MCF 10A (cell line): ENCODE measurements around the gene LRP4. TPM values are rescaled to one million over a fixed set of nuclear protein-coding genes. Genes with fewer than 3 reads are reported as not detected.

Experiments used
- BruUV-seq: library from RNA; stranded (reverse); fragments of 400-500 nt; replicated peaks from 2 replicates; lab custom pipeline; 2021; lab: Mats Ljungman, UMichigan
- CTCF ChIA-PET: fragments of 300-600 bp; sonication (Branson Sonifier 250); formaldehyde crosslinking; extraction: SDS; loops from one replicate; lab custom pipeline; 2021; ENCODE audit warnings: antibody characterized with exemption, inconsistent platforms; lab: Yijun Ruan, JAX
- POLR2A ChIA-PET: fragments of 300-600, 350-650 bp; sonication (Branson Sonifier 250); formaldehyde crosslinking; extraction: SDS; loops from one replicate; lab custom pipeline; 2020; ENCODE audit warnings: antibody characterized with exemption, inconsistent platforms; lab: Yijun Ruan, JAX
- DNase-seq: peaks from one replicate; pipeline ENCODE4 v3.0.0-alpha.2; 2018; ENCODE audit not compliant: unreplicated experiment
- H3K27ac Mint-ChIP-seq: one replicate; pipeline ENCODE4 v1.8.0; 2022; ENCODE audit warnings: mild to moderate bottlenecking, low read depth, mixed read lengths; ENCODE audit not compliant: unreplicated experiment
- H3K27me3 Mint-ChIP-seq: one replicate; pipeline ENCODE4 v1.8.0; 2022; ENCODE audit warnings: mixed read lengths; ENCODE audit not compliant: insufficient read depth, unreplicated experiment
- H3K36me3 Mint-ChIP-seq: one replicate; pipeline ENCODE4 v1.8.0; 2022; ENCODE audit warnings: mild to moderate bottlenecking, moderate library complexity, mixed read lengths; ENCODE audit not compliant: insufficient read depth, unreplicated experiment
- H3K4me1 Mint-ChIP-seq: one replicate; pipeline ENCODE4 v1.8.0; 2022; ENCODE audit warnings: mixed read lengths; ENCODE audit not compliant: insufficient read depth, unreplicated experiment
- H3K4me3 Mint-ChIP-seq: one replicate; pipeline ENCODE4 v1.8.0; 2022; ENCODE audit warnings: mild to moderate bottlenecking, moderate library complexity, mixed read lengths; ENCODE audit not compliant: unreplicated experiment
- H3K9me3 Mint-ChIP-seq: one replicate; pipeline ENCODE4 v1.8.0; 2022; ENCODE audit warnings: mixed read lengths; ENCODE audit not compliant: unreplicated experiment
- intact Hi-C: fragments of 100-400 bp; cut with micrococcal nuclease; formaldehyde crosslinking; loops from 2 replicates; pipeline ENCODE4 v1.14.1; 2022
- total RNA-seq: library from RNA; stranded (reverse); gene quantifications from 2 replicates; pipeline ENCODE4 v1.2.3, GENCODE V29; 2022
- TF ChIP-seq, protein P1 (sequence below): fragments of 200-600 bp; IDR thresholded peaks from one replicate; pipeline ENCODE4 v1.8.0; 2022; ENCODE audit warnings: antibody characterized with exemption, mild to moderate bottlenecking; ENCODE audit not compliant: unreplicated experiment

The LRP4 gene
- total RNA-seq, 1 experiment from 2014 or later: 1.0 TPM

- TF ChIP-seq, protein P1, sequence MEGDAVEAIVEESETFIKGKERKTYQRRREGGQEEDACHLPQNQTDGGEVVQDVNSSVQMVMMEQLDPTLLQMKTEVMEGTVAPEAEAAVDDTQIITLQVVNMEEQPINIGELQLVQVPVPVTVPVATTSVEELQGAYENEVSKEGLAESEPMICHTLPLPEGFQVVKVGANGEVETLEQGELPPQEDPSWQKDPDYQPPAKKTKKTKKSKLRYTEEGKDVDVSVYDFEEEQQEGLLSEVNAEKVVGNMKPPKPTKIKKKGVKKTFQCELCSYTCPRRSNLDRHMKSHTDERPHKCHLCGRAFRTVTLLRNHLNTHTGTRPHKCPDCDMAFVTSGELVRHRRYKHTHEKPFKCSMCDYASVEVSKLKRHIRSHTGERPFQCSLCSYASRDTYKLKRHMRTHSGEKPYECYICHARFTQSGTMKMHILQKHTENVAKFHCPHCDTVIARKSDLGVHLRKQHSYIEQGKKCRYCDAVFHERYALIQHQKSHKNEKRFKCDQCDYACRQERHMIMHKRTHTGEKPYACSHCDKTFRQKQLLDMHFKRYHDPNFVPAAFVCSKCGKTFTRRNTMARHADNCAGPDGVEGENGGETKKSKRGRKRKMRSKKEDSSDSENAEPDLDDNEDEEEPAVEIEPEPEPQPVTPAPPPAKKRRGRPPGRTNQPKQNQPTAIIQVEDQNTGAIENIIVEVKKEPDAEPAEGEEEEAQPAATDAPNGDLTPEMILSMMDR: no peak
- H3K36me3 Mint-ChIP-seq: no peaks in the 10 kb centered on the region
- no peaks in the 10 kb centered on the region for H3K4me1 Mint-ChIP-seq
- intact Hi-C loops: no loop called here
- H3K9me3 Mint-ChIP-seq: no peaks in the 10 kb centered on the region
- no peaks in the 10 kb centered on the region for H3K27me3 Mint-ChIP-seq
- no TSS peak for BruUV-seq
- CTCF ChIA-PET: interaction anchor here (0.6 kb wide), 3 partner anchors 13 to 148 kb away, joined by 3 to 4 read pairs (median 3); no protein-coding TSS in a partner anchor
- POLR2A ChIA-PET: interaction anchor here (0.6 kb wide), 1 partner anchor 10 kb away, joined by 3 read pairs; no protein-coding TSS in a partner anchor
- no peak overlapping the region for H3K4me3 Mint-ChIP-seq
- H3K27ac Mint-ChIP-seq: no peak overlapping the region
- DNase-seq: no peak
Observed at GRCh38 chr11:46857666-46858065, 60.7 kb downstream of the LRP4 start.

GRCh38 chr11:46856605-46857343 lies 61.6 kb downstream of the LRP4 start:
- Mint-ChIP-seq H3K36me3 (no peaks in the 10 kb centered on the region), H3K27ac (no peak overlapping the region), H3K4me1 (no peaks in the 10 kb centered on the region), H3K4me3 (no peak overlapping the region), H3K9me3 (no peaks in the 10 kb centered on the region), H3K27me3 (no peaks in the 10 kb centered on the region)
- CTCF ChIA-PET: interaction anchor here (0.6 kb wide), 3 partner anchors 37 to 149 kb away, joined by 3 read pairs; no protein-coding TSS in a partner anchor
- POLR2A ChIA-PET: interaction anchor here (0.6 to 1.7 kb wide), 3 partner anchors 9 to 10 kb away, joined by 3 to 8 read pairs (median 6); partner anchors contain the start of gene CKAP5
- intact Hi-C loops: no loop called here
- no TSS peak for BruUV-seq
- TF ChIP-seq, protein P1: no peak
- DNase-seq: no peak

GRCh38 chr11:46855863-46856262 lies 62.5 kb downstream of the LRP4 start:
- no peak for DNase-seq
- Mint-ChIP-seq H3K9me3 (no peaks in the 10 kb centered on the region), H3K4me1 (no peaks in the 10 kb centered on the region), H3K36me3 (no peaks in the 10 kb centered on the region), H3K27me3 (no peaks in the 10 kb centered on the region), H3K27ac (no peak overlapping the region), H3K4me3 (no peak overlapping the region)
- TF ChIP-seq, protein P1: no peak
- BruUV-seq: no TSS peak
- intact Hi-C loops: no loop called here
- CTCF ChIA-PET: interaction anchor here (0.6 kb wide), 1 partner anchor 848 kb away, joined by 3 read pairs; no protein-coding TSS in a partner anchor
- POLR2A ChIA-PET: interaction anchor here (1.1 to 1.7 kb wide), 3 partner anchors 9 to 156 kb away, joined by 3 to 8 read pairs (median 6); partner anchors contain the start of gene CKAP5

DNA sequence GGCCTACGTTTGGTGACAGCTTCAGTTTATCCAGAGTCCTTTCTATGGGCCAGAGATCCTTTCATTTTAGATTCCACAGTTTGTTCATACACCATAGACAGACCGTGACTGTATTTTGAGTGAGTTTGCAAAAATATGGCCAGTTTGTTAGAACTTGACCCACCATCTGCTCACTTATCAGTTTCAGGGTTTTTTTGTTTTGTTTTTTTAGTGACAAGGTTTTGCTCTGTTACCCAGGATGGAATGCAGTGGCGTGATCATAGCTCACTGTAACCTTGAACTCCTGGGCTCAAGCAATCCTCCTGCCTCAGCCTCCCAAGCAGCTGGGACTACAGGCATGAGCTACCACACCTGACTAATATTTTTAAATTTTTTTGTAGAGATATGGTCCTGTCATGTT lies 63.2 kb downstream of the LRP4 start:
- POLR2A ChIA-PET: interaction anchor here (1.1 to 1.7 kb wide), 2 partner anchors 9 to 156 kb away, joined by 3 to 8 read pairs; partner anchors contain the start of gene CKAP5
- no peaks in the 10 kb centered on the region for H3K4me1 Mint-ChIP-seq
- no peaks in the 10 kb centered on the region for H3K9me3 Mint-ChIP-seq
- TF ChIP-seq, protein P1: no peak
- CTCF ChIA-PET: no interaction called here
- no peak for DNase-seq
- BruUV-seq: no TSS peak
- no peaks in the 10 kb centered on the region for H3K36me3 Mint-ChIP-seq
- intact Hi-C loops: no loop called here
- H3K27me3 Mint-ChIP-seq: no peaks in the 10 kb centered on the region
- no peak overlapping the region for H3K4me3 Mint-ChIP-seq
- H3K27ac Mint-ChIP-seq: no peak overlapping the region
